ENCODE data around the gene DPYSL3.

Gene DPYSL3

DNA sequence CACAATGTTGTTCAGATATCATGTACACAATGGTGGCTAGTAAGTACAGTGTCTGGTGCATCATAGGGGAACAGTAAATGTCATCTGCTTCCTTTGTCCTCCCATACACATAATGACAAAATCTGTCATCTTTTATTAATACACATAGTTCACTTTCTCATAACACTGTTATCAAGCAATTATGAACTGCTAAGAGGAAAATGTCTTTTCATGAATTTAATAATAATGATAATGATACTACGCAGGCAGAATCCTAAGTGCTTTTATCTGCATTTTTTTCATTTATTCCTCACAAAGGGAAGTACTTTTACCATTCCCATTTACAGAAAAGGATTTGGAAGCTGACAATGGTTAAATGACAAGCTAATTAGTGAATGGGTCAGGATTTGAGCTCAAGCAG is 35.7 kb downstream of the DPYSL3 start:
- H3K4me3 ChIP-seq (ENCODE audit: low read depth, low read length), result no peak overlapping the region

GRCh38 chr5:147472664-147473475 is 37.0 kb downstream of the DPYSL3 start:
- H3K4me3 ChIP-seq (ENCODE audit: low read depth, low read length), result no peak overlapping the region
- DNase-seq (ENCODE audit: low read depth), result no peak
- TF ChIP-seq CTCF (conservative IDR thresholded peaks at IDR 0.05; ENCODE audit: low read depth, low read length), result no peak

More for the DNA sequence above, 35.7 kb downstream of the DPYSL3 start:
- no peak for DNase-seq (ENCODE audit: low read depth)
- no peak for TF ChIP-seq CTCF (conservative IDR thresholded peaks at IDR 0.05; ENCODE audit: low read depth, low read length)

- H3K4me3 ChIP-seq (ENCODE audit: low read depth, low read length), result no peak overlapping the region
- DNase-seq (ENCODE audit: low read depth), result peak; percentile 13
- no peak for TF ChIP-seq CTCF (conservative IDR thresholded peaks at IDR 0.05; ENCODE audit: low read depth, low read length)
These were observed 41.8 kb downstream of the DPYSL3 start for GRCh38 chr5:147467973-147468508.

DNA sequence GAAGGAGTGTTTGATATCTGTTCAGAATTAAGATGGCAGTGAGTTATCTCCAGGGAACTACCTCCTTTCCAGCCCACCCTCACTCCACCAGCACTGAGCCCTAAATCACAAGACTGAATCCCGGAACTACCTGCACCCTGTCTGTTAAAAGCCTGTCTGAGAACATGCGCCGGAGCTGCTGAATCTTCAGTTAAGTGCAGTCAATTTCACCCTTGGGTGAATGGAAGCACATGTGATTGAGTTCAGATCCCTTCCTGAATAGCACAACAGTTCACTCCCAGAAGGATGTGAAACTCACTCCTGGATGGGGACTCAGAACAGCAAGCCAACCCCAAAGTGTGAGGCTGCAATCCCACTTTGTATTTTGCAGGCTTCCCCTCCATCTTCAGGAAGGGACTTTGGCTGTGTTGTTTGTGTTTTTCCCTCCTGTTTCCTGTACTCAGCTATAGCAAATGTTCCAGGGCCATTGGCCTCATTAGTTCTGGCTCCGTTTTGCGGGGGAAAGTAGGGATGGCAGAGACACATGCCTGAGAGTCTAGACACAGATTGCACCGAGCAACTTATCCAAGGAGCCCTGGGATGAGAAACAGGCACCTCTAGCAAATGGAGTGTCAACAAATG is 43.4 kb downstream of the DPYSL3 start:
- no peak overlapping the region for H3K4me3 ChIP-seq (ENCODE audit: low read depth, low read length)
- no peak for TF ChIP-seq CTCF (conservative IDR thresholded peaks at IDR 0.05; ENCODE audit: low read depth, low read length)

GRCh38 chr5:147465747-147466146 is 44.1 kb downstream of the DPYSL3 start:
- no peak for TF ChIP-seq CTCF (conservative IDR thresholded peaks at IDR 0.05; ENCODE audit: low read depth, low read length)
- H3K4me3 ChIP-seq (ENCODE audit: low read depth, low read length), result no peak overlapping the region
- no peak for DNase-seq (ENCODE audit: low read depth)

More for the DNA sequence above, 43.4 kb downstream of the DPYSL3 start:
- DNase-seq (ENCODE audit: low read depth), result no peak

DNA sequence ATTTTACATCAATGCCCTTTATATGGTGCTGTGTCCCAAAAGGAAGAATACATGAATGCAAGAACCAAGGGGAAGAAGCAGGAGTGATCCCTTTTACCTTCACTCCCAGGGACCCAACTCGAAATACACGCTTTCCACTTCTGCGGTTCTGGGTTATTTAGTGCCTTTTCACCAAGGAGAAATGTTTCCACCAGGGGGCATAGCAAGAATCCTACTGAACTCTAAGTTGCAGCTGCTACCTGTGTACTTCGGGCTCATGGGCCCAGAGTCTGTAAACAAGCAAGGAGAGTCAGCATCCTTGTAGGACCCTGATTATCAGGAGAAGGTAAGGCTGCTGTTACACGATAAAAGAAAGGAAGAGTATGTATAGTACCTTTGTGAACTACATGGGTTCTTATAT is 45.7 kb downstream of the DPYSL3 start:
- no peak overlapping the region for H3K4me3 ChIP-seq (ENCODE audit: low read depth, low read length)
- peak; percentile 82 for TF ChIP-seq CTCF (conservative IDR thresholded peaks at IDR 0.05; ENCODE audit: low read depth, low read length)
- peak; percentile 83 for DNase-seq (ENCODE audit: low read depth)

All from choroid plexus epithelial cell (primary cell).